ENCODE data around the gene HK1. TPM values are rescaled to one million over a fixed set of nuclear protein-coding genes. Genes with fewer than 3 reads are reported as not detected.

The HK1 gene
- total RNA-seq, 1 donor from 2014 or later = 185 TPM

DNA sequence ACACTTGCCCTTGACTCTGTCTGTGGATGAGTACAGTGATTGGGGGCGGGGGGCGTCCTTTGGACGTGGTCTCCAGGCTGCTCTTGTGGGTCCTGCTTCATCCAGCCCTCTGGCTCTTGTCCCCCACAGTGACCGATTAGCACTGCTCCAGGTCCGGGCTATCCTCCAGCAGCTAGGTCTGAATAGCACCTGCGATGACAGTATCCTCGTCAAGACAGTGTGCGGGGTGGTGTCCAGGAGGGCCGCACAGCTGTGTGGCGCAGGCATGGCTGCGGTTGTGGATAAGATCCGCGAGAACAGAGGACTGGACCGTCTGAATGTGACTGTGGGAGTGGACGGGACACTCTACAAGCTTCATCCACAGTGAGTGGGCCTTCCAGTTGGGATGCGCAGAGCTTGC is 120.2 kb downstream of the HK1 start:
- Mint-ChIP-seq H3K4me3 (no peak overlapping the region), H3K4me1 (no peaks in the 10 kb centered on the region), H3K27me3 (no peaks in the 10 kb centered on the region), H3K9me3 (no peaks in the 10 kb centered on the region), H3K36me3 (ENCODE audit: low read depth) (peaks cover 61% of the 10 kb centered on the region), H3K27ac (no peak overlapping the region)
- no peak for DNase-seq
- intact Hi-C loops (cut with micrococcal nuclease) = loop anchor here (10.0 kb wide), 1 partner anchor 414 kb away; the partner anchor contains the start of gene KIFBP

DNA sequence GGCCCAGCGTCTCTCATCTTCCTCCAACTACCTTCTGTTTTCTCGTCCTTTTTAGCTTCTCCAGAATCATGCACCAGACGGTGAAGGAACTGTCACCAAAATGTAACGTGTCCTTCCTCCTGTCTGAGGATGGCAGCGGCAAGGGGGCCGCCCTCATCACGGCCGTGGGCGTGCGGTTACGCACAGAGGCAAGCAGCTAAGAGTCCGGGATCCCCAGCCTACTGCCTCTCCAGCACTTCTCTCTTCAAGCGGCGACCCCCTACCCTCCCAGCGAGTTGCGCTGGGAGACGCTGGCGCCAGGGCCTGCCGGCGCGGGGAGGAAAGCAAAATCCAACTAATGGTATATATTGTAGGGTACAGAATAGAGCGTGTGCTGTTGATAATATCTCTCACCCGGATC is 122.6 kb downstream of the HK1 start:
- no peak for DNase-seq
- intact Hi-C loops (cut with micrococcal nuclease) = no loop called here
- Mint-ChIP-seq H3K4me1 (no peaks in the 10 kb centered on the region), H3K36me3 (ENCODE audit: low read depth) (peaks cover 46% of the 10 kb centered on the region), H3K9me3 (no peaks in the 10 kb centered on the region), H3K27ac (no peak overlapping the region), H3K4me3 (no peak overlapping the region), H3K27me3 (no peaks in the 10 kb centered on the region)

DNA sequence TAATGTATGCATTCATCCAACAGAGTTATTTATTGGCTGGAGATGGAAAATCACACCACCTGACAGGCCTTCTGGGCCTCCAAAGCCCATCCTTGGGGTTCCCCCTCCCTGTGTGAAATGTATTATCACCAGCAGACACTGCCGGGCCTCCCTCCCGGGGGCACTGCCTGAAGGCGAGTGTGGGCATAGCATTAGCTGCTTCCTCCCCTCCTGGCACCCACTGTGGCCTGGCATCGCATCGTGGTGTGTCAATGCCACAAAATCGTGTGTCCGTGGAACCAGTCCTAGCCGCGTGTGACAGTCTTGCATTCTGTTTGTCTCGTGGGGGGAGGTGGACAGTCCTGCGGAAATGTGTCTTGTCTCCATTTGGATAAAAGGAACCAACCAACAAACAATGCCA is 123.1 kb downstream of the HK1 start:
- Mint-ChIP-seq H3K9me3 (no peaks in the 10 kb centered on the region), H3K4me1 (no peaks in the 10 kb centered on the region), H3K4me3 (no peak overlapping the region), H3K27ac (no peak overlapping the region), H3K36me3 (ENCODE audit: low read depth) (peaks cover 44% of the 10 kb centered on the region), H3K27me3 (no peaks in the 10 kb centered on the region)
- DNase-seq = no peak
- intact Hi-C loops (cut with micrococcal nuclease) = no loop called here

DNA sequence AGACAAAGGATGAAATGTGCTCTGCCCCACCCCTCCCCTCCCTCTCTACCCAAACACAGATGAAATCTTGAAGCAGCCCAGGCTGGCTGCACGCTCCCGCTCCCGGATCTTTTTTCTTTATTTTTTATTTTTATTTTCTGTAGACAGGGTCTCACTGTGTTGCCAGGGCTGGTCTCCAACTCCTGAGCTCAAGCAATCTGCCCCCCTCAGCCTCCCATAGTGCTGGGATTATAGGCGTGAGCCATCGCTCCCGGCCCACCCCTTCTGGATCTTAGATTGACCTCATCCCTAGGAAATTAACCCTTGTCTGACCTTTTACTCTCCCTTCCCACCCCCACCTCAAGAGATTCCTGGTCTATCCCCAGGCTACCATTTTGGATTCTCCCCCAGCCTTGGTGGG is 124.1 kb downstream of the HK1 start:
- no peak for DNase-seq
- no peak overlapping the region for H3K27ac Mint-ChIP-seq
- H3K27me3 Mint-ChIP-seq = no peaks in the 10 kb centered on the region
- H3K36me3 Mint-ChIP-seq (ENCODE audit: low read depth) = peaks cover 40% of the 10 kb centered on the region
- no peak overlapping the region for H3K4me3 Mint-ChIP-seq
- intact Hi-C loops (cut with micrococcal nuclease) = no loop called here
- H3K4me1 Mint-ChIP-seq = peaks cover 3% of the 10 kb centered on the region
- H3K9me3 Mint-ChIP-seq = no peaks in the 10 kb centered on the region

DNA sequence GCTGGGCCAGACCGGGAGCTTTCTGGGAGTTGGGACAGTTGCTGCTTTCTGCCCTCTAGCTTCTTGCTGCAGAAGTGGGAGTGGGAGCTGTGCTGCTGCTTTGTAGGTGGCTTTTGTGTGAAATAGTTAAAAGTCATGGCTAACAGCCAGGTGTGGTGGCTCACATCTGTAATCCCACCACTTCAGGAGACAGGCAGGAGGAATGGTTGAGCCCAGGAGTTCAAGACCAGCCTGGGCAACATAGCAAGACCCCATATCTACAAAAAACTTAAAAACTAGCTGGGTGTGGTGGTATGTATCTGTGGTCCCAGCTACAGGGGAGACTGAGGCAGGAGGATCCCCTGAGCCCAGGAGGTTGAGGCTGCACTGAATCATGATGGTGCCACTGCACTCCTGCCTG is 124.8 kb downstream of the HK1 start:
- no peak overlapping the region for H3K4me3 Mint-ChIP-seq
- H3K4me1 Mint-ChIP-seq = peaks cover 8% of the 10 kb centered on the region
- intact Hi-C loops (cut with micrococcal nuclease) = no loop called here
- no peaks in the 10 kb centered on the region for H3K27me3 Mint-ChIP-seq
- H3K36me3 Mint-ChIP-seq (ENCODE audit: low read depth) = peaks cover 40% of the 10 kb centered on the region
- no peaks in the 10 kb centered on the region for H3K9me3 Mint-ChIP-seq
- H3K27ac Mint-ChIP-seq = no peak overlapping the region
- DNase-seq = no peak

DNA sequence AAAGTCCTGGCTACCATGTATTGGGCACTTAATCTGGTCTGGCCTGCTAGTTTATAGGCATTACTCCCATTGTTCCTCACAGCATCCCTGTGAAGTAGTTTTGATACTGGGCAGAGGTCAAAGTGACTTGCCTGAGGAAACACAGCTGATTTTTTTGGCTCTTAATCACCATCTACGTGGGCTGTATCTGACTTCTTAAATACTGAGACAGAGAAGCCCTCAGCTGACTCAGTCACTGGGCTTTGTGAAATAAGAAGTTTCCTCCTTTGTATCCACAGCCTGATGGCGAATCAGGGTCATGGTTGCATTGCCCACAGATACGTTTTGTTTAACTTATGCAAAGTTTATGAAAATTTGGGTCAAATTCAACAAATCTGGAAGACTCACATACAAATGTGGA is 125.2 kb downstream of the HK1 start:
- no peak for DNase-seq
- Mint-ChIP-seq H3K4me1 (peaks cover 12% of the 10 kb centered on the region), H3K27ac (no peak overlapping the region), H3K27me3 (no peaks in the 10 kb centered on the region), H3K9me3 (no peaks in the 10 kb centered on the region), H3K4me3 (no peak overlapping the region), H3K36me3 (ENCODE audit: low read depth) (peaks cover 37% of the 10 kb centered on the region)
- intact Hi-C loops (cut with micrococcal nuclease) = no loop called here

DNA sequence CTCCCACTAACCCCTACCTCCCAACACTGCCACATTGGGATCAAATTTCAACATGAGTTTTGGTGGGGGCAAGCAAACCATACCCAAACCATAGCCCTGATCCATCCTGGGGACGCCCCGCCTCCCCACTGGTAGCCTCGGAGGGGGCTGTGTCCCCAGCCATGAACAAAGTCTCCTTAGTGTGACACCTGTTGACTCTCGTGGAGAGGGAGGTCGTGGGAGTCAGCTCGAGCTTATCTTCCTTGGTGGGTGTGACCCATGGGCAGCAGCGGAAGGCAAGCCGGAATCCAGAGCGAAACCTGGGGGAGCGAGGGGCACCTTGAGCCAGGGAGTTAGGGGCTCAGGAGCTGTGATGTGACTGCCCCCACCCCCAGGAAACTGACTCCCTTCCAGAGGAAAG is 126.5 kb downstream of the HK1 start:
- peaks cover 28% of the 10 kb centered on the region for H3K36me3 Mint-ChIP-seq (ENCODE audit: low read depth)
- no peak for DNase-seq
- peaks cover 16% of the 10 kb centered on the region for H3K4me1 Mint-ChIP-seq
- H3K4me3 Mint-ChIP-seq = no peak overlapping the region
- no peaks in the 10 kb centered on the region for H3K27me3 Mint-ChIP-seq
- no peaks in the 10 kb centered on the region for H3K9me3 Mint-ChIP-seq
- intact Hi-C loops (cut with micrococcal nuclease) = no loop called here
- no peak overlapping the region for H3K27ac Mint-ChIP-seq

DNA sequence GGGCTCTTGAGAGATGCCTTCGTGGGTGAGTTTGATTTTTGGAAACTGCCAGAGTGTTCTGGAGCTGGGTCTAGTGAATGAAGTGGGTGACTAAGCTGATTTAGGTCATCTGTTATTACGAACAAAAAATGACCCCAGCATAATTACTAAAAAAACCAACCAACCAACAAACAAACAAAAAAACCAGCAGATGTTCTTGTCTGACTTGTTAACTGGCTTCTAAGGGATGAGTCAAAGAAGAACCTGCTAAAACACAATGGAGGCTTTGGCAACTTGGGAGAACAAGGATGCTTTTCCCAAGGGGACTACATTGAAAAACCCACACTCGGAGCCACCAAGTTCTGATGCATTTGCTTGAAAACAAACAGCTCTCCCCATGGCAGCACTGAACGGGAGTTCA is 126.9 kb downstream of the HK1 start:
- intact Hi-C loops (cut with micrococcal nuclease) = no loop called here
- no peak overlapping the region for H3K27ac Mint-ChIP-seq
- H3K36me3 Mint-ChIP-seq (ENCODE audit: low read depth) = peaks cover 28% of the 10 kb centered on the region
- H3K4me3 Mint-ChIP-seq = no peak overlapping the region
- no peaks in the 10 kb centered on the region for H3K27me3 Mint-ChIP-seq
- H3K9me3 Mint-ChIP-seq = no peaks in the 10 kb centered on the region
- H3K4me1 Mint-ChIP-seq = peaks cover 18% of the 10 kb centered on the region
- no peak for DNase-seq

DNA sequence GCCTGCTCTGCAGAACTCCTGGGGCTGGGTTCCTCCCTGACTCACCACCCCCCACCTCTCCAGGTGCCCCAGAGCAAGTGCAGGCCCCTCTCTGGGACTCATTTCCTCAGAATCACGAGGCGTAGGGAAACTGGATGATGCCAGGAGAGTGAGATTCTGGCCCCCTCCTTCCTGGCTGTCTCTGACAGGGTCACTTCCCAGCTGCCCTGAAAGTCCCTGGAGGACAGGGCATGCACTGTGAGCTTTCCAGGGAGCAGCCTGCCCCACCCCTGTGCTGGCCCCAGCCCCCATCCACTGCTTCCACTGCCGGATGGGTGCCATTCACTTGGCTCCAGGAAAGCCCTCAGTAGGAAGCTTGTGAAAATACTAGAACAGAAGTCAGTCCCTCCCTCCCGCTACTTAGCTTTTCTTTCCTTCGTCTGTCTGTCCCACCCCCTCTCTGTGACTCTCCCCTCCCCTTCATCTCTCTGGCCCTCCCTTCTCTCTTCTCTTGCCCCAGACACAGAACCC is 128.1 kb downstream of the HK1 start:
- no peak overlapping the region for H3K4me3 Mint-ChIP-seq
- peaks cover 18% of the 10 kb centered on the region for H3K4me1 Mint-ChIP-seq
- H3K27me3 Mint-ChIP-seq = no peaks in the 10 kb centered on the region
- peak overlapping the region; percentile 20 for H3K27ac Mint-ChIP-seq
- H3K9me3 Mint-ChIP-seq = no peaks in the 10 kb centered on the region
- no peak for DNase-seq
- peaks cover 18% of the 10 kb centered on the region for H3K36me3 Mint-ChIP-seq (ENCODE audit: low read depth)
- intact Hi-C loops (cut with micrococcal nuclease) = no loop called here

DNA sequence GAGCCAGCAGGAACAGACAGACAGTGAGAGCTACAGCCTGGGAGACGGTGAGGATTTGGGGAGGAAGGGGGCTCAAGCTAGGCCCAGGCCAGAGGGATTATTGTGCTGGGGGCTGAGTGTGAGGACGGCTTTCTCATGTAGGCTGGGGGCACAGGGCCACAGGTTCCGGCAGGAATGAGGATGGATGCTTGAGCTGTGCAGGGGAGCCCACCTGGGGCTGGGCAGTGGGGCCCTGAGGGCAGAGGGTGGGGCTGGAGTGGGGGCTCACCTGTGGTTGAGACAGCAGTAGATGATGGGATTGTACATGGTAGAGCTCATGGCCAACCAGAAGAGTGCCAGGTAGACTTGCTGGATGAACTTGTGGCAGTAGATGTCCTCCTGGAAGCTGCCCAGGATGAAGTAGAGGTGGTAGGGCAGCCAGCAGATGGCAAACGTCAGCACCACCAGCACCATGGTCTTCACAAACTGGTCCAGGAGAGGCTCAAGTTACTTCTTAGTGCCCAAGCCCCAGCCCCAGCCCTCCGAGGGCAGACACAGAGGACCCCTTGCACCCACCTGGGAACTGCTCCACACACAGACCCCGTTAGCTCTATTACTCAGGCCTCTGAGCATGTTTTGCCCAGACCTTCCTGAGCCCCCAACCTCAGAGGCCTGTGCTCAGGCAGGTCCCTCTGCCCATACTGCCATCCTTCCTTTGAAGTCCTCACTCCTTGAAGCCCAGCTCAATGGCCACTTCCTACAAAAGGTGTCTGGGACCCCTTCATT is 128.7 kb downstream of the HK1 start:
- H3K27ac Mint-ChIP-seq = peak overlapping the region; percentile 20
- peaks cover 18% of the 10 kb centered on the region for H3K4me1 Mint-ChIP-seq
- no peak overlapping the region for H3K4me3 Mint-ChIP-seq
- H3K27me3 Mint-ChIP-seq = no peaks in the 10 kb centered on the region
- H3K36me3 Mint-ChIP-seq (ENCODE audit: low read depth) = peaks cover 14% of the 10 kb centered on the region
- intact Hi-C loops (cut with micrococcal nuclease) = no loop called here
- DNase-seq = no peak
- no peaks in the 10 kb centered on the region for H3K9me3 Mint-ChIP-seq

DNA sequence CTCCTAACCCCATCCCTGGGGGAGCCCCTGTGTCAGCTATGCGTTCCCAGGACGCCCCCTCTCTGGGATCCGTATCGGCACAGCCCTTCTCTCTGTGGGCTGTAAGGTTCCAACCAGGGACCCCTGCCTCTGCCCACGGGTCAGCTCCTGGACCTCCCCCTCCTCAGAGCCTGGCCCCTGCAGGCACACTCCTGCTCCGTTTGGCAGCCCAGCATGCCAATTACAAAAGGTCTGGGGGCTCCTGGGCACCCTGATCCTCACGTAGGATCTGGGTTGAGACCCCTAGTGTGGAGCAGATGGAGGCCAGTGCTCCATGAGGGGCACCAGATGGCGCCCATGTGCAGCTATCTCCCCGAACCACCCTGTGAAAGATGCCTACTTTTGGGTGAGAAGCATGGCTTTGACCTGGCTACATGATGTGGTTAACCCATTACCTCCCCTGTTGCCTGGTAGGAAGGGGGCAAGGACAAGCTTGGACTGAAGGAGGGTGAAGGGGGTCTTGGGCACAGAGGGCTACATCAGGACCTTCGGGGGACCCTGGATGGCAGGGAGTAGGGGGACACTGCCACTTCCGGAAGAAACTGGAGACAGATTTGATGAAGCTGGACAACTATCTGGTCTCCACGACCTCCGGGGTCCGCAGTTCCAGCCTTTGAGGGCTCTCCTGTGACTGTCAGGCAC is 129.5 kb downstream of the HK1 start:
- Mint-ChIP-seq H3K27me3 (no peaks in the 10 kb centered on the region), H3K4me3 (peak overlapping the region; percentile 80), H3K36me3 (ENCODE audit: low read depth) (peaks cover 7% of the 10 kb centered on the region), H3K9me3 (no peaks in the 10 kb centered on the region), H3K4me1 (peaks cover 18% of the 10 kb centered on the region), H3K27ac (peak overlapping the region; percentile 81)
- DNase-seq = peak; percentile 68
- intact Hi-C loops (cut with micrococcal nuclease) = loop anchor here (1.0 to 2.0 kb wide), 4 partner anchors 89 to 283 kb away; partner anchors contain the start of gene VPS26A

DNA sequence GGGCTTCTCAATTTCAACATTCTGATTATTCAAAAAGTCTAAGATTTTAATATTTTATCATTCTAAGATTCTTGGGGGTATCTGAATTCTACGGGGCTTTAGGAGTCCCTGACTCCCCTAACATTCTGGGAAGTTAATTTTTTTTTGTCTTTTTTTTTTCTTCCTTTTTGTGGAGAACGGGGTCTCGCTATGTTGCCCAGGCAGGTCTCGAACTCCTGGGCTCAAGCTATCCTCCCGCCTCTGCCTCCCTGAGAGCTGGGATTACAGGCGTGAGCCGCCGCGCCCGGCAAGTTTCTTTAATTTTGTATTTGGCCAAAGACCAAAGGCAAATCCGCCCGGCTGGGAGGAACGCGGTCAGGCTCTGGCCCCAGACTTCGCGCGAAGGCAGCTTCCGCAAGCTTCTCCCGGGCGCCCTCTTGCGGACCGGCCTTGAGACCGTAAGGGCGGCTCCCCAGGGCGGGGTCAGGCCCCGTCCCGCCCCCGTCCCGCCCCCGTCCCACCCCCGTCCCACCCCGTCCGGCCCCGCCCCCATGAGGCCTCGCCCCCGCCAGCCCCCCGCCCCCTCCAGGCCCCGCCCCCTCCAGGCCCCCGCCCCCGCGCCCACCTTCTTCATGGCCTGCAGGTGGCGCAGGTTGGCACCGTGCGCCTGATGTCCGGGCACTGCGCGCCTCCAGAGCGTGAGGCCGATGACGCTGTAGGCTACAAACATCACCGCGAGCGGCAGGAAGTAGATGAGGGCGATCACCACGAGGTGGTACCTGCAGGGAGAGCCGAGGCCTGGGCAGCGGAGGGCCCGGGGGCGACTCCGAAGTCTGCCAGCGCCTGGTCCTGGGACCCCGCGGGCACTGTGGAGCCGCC is 130.3 kb downstream of the HK1 start:
- peak; percentile 96 for DNase-seq
- no peaks in the 10 kb centered on the region for H3K9me3 Mint-ChIP-seq
- peaks cover 7% of the 10 kb centered on the region for H3K36me3 Mint-ChIP-seq (ENCODE audit: low read depth)
- peaks cover 20% of the 10 kb centered on the region for H3K4me1 Mint-ChIP-seq
- intact Hi-C loops (cut with micrococcal nuclease) = loop anchor here (1.0 to 2.0 kb wide), 5 partner anchors 90 to 284 kb away; partner anchors contain the start of gene VPS26A
- peak overlapping the region; percentile 80 for H3K4me3 Mint-ChIP-seq
- H3K27me3 Mint-ChIP-seq = no peaks in the 10 kb centered on the region
- H3K27ac Mint-ChIP-seq = peak overlapping the region; percentile 90

DNA sequence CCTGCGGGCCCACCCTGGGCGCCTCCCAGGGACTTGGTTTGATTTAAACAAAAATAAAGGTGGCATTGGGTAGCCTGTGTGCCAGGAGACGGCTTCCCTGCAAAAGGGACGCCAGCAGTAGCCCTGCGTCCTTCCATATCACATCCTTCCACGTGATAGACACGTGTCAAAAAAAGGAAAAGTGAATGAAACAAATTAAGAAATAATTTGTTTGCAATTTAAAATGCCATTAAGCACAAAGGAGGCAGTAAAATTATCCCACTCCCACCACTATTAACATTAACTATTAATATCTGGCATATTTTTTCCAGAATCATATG is 130.8 kb downstream of the HK1 start:
- H3K4me3 Mint-ChIP-seq = peak overlapping the region; percentile 64
- H3K9me3 Mint-ChIP-seq = no peaks in the 10 kb centered on the region
- H3K27ac Mint-ChIP-seq = peak overlapping the region; percentile 71
- H3K27me3 Mint-ChIP-seq = no peaks in the 10 kb centered on the region
- DNase-seq = no peak
- intact Hi-C loops (cut with micrococcal nuclease) = loop anchor here (1.0 to 2.0 kb wide), 3 partner anchors 98 to 284 kb away; partner anchors contain the start of gene VPS26A
- H3K4me1 Mint-ChIP-seq = peaks cover 20% of the 10 kb centered on the region
- H3K36me3 Mint-ChIP-seq (ENCODE audit: low read depth) = peaks cover 7% of the 10 kb centered on the region
